Measurements from ENCODE around the gene PPFIA4.

Gene PPFIA4

DNA sequence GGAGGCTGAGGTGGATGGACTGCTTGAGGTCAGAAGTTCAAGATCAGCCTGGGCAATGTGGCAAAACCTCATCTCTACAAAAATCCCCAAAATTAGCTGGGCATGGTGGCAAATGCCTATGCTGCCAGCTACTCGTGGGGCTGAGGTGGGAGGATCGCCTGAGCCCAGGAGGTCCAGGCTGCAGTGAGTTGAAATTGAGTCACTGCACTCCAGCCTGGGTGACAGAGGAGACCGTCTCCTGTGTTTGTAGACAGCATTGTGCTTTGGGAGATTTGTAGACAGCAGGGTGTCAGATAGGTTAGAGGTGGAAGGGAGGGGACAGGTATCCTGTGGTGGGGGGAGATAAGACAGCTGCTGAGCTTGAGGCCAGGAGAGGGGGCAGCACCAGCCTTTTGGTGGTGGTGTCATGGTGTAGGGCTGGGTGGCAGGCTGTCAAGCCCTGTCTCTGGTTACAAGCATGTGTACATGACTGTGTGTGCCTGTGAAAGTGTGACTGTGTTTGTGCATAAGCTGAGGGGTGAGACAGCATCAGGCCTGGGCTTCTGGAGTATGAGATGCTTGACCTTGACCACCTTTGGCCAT is 15.2 kb downstream of the PPFIA4 start:
- DNase-seq: no peak

DNA sequence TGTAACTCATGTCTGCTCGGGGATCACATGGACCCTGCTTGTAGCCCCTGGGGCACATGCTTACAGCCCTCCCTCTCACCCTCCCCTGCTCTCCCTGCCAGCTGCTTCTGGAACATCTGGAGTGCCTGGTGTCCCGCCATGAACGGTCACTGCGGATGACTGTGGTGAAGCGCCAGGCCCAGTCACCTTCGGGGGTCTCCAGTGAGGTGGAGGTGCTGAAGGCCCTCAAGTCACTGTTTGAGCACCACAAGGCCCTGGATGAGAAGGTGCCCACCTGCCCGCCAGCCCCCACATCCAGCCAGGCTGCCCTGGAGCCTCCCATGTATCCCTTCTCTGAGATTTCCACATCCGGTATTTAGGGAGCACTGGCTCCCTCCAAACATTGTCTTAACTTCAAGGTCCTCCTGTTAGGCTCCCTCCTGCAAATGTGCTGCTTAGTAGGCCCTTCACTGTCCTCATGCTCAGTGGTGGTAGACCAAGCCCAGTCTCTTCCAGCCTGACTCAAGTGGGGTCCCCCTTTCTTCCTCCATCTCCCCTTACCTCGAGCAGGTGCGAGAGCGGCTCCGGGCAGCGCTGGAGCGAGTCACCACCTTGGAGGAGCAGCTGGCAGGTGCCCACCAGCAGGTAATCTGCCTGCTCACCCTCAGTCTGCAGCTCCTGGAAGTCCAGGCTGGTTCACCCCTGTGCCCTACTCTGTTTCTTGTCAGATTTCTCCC is 17.7 kb downstream of the PPFIA4 start:
- DNase-seq: no peak

DNA sequence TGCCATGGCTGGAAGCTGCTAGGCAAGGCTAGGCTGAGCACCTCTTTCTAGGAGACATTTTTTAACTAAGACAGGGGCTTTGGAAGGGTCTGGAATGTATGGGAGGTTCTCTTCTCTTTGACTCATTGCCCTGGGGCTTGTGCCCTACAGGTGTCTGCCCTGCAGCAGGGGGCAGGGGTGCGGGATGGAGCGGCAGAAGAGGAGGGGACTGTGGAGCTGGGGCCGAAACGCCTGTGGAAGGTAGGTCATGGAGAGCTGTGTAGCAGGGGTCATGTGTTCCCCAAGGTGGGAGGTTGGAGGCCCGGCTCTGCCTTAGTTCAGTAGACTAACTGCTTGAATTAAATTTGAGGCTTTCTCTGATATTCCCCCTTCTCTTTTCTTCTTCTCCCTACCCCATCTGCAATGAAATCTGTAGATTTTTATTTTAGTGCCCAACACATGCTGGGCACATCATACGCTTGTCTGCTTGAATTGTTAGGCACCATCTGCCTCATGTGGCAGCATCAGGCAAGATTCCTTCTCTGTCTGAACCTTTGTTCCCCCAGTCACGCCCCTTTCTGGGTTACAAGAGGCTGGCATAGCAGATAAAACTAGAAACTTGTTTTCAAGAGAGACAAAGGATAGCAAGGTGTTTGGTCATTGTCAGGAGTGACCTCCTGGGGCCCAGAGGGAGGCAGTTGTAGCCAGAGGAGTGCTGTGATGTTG is 18.4 kb downstream of the PPFIA4 start:
- no peak for DNase-seq

DNA sequence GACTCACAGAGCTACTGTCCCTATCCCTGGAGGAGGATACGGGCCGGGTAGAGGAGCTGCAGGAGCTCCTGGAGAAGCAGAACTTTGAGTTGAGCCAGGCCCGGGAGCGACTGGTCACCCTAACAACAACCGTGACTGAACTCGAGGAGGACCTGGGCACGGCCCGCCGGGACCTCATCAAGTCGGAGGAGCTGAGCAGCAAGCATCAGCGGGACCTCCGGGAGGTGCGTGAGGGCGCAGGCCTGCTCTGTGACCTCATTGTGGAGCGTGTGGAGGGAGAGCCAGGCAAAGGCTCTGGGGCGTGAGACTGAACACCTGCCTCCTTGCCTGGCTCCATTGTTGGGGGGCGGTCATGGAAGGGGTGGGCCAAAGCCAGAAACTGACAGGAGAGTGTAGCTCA is 19.0 kb downstream of the PPFIA4 start:
- DNase-seq: no peak

DNA sequence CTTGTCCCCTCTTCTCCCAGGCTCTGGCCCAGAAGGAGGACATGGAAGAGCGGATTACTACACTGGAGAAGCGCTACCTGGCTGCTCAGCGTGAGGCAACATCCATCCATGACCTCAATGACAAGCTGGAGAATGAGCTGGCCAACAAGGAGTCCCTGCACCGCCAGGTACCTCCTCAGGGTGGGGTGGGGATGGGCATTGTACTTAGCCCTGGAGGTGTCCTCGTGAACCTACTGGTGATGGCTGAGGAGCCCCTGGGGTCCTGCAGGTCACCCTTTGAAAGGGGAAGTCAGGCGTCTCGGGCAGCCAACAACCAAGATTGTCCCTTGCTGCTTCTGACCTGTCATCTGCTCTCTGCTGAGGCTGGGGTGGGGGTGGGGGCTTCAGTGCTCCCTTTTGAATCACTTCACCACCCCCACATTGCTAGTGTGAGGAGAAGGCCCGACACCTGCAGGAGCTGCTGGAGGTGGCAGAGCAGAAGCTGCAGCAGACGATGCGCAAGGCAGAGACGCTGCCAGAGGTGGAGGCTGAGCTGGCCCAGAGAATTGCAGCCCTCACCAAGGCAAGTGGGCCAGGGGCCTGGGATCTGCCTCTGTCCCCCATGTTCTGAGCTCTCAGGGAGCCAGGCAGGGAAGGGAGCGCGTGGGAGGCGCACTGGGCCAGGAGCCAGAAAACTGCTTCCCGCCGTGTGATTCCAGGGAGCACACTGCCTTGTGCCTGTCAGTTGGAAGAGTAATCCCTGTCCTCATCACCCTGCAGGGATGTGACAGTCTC is 19.7 kb downstream of the PPFIA4 start:
- no peak for DNase-seq

DNA sequence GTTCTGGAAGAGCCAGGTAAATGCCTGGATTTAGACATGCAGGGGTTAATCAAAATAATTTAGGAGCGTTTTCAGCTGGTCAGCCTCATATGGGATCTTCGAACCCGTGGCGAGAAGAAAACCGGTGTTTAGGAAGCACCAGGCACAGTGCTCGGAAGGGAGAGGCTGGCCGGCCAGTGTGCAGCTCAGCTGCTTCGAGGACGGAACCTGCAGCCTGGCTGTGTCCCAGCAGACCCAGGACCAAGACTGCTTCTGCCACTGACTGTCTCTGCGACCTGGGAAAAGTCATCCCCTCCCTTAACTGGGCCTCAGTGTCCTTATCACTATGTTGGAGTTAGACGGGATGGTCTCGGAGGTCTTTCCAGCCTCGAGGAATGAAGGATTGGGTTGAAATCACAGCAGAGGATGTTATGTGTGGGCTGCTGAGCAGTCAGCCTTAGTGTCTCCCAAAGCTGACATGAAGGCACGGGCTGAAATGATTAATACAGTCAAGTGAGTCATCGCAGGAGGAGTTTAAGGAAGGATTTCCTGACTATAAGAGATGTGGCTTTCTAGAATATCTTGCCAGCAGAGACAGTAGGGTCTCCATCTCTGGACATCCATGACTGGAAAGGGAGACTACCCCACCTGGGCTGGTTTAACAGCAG is 20.8 kb downstream of the PPFIA4 start:
- no peak for DNase-seq

DNA sequence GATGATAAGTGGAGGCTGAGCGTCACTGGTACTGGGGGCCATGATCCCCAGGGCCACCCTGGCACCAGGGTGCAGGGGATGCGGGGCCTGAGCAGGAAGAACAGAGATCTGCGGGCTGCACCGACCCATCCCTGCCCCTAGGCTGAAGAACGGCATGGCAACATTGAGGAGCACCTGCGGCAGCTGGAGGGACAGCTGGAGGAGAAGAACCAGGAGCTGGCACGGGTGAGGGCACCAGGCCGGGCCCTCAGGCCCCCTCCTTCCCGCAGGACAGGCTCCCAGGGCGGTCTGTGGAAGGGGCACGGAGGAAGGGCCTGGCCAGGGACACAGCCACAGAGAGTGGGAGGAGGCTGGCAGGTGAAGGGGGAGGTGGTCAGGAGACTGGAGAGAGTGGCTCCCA is 21.8 kb downstream of the PPFIA4 start:
- DNase-seq: no peak

DNA sequence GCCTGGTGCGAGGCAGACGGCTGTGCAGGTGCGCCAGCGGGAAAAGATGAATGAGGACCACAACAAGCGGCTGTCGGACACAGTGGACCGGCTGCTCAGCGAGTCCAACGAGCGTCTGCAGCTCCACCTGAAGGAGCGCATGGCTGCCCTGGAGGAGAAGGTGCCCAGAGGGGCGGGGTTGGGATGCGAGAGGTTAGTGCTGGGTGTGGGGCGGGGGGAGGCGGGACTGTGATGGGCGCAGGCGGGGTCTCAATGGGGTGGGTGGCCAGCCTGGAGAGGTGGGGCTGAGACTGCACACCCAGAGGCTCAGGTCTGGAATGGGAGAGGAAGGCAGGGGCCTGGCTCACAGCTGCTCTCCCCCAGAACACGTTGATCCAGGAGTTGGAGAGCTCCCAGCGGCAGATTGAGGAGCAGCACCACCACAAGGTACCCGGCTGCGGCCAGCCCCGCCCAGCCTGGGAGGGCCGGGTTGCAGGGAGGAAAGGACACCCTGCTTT is 22.3 kb downstream of the PPFIA4 start:
- no peak for DNase-seq

DNA sequence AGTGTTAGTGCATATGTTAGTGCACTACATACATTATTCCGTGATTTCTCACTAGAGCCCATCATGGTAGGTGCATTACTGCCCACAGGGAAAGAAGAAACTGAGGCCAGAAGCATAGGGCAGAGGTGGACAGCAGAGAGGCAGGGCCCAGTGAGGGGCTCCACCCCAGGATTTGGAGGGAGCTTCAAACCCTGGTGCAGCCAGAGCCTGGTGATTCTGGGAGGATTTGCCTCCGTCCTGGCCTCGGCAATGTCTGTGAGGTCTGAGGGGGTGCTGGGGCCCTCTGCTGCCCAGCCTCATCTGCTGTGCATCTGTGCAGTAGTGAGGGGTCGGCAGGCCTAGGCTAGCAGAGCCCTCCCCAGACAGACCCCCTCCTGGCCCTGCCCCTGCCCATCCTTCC is 22.8 kb downstream of the PPFIA4 start:
- no peak for DNase-seq

DNA sequence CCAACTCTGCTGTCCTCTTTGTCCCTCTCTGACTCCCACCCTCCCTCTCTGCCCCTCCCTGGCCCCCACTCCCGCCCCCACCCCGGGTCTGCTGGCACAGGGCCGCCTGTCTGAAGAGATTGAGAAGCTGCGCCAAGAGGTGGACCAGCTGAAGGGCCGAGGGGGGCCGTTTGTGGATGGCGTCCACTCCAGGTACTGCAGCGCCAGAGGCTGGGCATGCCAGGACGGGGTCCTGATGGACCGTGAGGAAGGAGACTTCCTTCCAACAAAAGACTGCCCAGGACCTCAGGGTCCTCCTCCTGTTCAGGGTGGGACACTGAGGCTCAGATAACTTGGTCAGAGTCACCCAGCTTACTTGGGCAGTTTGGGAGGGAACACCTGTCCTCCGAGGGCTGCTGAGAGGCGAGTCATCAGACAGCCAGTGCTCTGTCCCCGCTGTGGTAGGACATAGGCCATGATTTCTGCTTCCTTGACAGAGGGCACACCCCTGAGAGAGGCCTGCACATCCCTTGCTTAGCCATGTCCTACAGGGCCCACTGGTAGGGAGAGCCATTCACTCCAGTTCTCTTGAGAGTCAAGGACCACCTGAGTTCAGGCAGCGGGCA is 23.4 kb downstream of the PPFIA4 start:
- no peak for DNase-seq

DNA sequence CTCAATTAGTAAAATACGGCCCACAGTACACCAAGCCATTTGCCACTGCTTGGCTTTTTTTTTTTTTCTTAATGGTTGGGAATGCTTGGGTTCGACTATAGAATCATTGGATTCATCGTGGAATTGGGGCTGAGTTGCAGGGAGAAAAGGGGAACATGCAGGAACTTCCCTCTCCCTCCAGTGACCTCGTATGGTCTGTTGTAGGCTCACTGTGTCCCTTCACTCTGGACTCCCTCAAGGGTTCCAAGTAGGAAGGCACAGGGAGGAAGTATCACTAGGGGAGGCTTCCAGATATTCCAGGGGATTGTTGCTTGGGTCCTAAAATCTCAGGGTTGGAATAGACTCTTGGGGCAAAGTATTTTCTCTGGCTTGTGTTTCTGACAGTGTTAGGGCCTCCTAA is 24.5 kb downstream of the PPFIA4 start:
- DNase-seq: no peak

DNA sequence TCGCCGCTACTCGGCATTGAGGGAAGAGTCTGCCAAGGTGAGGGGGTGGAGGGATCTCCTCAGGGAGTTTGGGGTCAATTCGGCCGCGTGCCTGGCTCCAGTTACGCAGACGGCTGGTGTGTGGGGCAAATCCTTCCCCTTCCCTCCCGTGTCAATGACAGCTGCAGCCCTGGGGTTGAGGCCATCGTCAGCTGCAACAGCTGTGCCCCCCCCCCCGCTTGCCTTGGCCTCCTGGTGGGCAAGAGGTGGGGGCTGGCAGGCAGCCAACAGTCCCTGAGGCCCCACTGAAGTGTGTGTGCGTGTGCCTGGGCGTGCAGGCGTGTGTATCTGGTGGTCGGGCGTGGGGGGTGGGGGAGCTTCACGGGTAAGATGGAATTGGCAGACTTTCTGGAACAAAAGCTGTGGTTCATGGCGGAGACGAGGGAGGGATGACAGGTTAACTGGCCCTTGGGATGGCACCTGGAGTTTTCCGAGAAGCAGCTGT is 25.6 kb downstream of the PPFIA4 start:
- DNase-seq: no peak

DNA sequence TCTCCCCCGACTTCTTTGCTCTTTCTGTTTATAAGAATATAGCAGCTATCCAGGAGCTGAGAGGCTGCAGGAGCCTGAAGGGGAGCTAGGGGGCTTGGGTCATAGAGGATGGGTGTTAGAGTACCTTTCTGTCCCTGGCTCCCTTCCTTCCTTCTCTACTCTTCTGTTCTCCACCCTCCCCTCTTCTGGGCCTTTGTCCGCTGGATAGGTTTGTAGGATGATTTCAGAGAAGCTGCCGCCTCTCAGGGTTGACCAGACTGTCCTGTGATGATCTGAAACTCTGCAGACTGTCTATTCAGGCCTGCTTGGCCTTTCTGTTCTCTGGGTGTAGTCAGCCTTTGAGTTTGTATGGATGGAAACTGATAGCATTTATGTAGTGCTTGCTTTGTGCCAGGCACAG is 26.3 kb downstream of the PPFIA4 start:
- DNase-seq: no peak

DNA sequence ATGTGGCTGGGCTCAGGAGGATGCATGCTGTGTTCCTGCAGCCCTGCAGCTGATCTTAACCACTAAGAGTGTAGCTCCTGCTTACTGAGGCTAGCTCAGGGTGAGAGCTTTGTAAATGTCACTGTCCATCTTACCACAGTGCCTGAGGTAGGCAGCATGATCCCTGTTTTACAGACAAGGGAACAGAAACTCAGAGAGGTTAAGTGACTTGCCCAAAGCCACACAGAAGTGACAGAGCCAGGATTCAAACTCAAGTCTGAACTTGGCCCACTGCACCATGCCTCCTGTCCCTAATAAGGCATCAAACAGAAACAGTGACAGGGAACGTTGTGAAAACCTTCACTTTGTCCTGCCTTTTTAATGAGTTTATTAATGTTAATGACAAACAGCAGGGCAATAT is 27.9 kb downstream of the PPFIA4 start:
- DNase-seq: no peak

DNA sequence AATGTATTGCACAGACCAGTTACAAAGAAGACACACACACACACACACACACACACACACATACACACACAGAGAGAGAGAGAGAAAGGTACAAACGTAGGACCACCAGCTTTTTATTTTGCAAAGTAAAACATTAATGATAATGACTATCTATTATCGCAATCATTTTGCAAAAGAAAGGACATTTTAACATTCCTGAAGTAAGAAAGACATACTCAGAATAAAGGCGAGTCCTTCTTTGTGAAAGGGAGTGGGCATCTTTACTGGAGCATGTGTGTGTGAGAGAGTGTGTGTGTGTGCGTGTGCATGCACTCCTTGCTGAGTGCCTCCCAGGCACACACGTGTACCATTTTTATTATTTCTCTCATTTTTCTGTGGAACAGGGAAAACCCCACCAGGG is 28.4 kb downstream of the PPFIA4 start:
- DNase-seq: no peak

DNA sequence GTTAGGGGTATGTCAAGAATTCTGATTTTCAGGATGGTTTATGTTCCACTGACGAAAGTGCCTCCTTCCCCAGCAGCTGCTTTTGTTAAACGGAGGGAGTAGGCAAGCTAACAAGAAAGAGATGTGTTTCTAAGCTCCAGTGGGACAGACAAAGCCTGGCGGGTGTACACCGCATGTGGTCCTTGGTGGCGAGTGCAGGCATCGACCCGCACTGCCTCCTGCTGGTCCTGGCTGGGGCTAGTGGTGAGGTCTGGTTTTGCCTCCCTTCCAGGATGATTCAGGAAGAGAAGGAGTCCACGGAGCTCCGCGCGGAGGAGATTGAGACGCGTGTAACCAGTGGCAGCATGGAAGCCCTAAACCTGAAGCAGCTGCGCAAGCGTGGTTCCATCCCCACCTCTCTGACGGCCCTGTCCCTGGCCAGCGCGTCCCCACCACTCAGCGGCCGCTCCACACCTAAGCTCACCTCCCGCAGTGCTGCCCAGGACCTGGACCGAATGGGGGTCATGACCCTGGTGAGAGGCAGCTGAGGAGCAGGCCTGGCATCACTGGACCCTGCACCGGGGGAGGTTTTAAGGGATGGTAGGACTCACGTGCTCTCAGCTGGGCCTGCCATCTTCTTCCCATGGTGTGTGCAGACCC is 29.0 kb downstream of the PPFIA4 start:
- DNase-seq: no peak

DNA sequence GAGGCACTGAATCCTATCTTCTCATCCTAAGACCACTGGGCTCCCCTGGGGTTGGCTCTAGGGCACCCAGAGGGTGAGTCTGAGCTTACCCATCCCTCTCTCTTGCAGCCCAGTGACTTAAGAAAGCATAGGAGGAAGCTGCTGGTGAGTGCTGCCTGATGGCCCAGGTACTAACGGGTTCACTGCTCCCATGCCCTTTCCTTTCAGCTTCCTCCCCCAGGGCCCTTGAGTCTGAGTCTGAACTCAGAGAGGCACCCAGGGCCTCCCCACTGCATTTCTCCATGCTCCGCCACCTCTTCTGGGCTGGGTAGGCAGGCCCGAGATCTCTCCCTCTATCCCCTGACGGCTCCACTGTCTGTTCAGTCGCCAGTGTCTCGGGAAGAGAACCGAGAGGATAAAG is 29.7 kb downstream of the PPFIA4 start:
- no peak for DNase-seq

DNA sequence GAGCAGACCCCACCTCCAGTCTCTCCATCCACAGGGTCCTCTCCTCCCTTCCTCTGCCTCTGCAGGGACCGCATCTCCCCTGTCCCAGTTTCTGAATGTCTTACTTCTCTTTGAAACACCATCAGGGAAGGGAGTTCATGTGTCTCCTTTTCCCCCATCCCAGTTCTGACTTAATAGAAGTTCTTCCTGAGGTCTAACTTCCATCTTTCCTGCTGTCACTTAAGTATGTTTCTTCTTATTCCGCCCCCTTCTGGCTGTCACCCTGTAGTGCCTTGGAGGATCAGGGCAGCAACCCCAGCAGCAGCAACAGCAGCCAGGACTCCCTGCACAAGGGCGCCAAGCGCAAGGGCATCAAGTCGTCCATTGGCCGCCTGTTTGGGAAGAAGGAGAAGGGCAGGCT is 30.2 kb downstream of the PPFIA4 start:
- DNase-seq: no peak

DNA sequence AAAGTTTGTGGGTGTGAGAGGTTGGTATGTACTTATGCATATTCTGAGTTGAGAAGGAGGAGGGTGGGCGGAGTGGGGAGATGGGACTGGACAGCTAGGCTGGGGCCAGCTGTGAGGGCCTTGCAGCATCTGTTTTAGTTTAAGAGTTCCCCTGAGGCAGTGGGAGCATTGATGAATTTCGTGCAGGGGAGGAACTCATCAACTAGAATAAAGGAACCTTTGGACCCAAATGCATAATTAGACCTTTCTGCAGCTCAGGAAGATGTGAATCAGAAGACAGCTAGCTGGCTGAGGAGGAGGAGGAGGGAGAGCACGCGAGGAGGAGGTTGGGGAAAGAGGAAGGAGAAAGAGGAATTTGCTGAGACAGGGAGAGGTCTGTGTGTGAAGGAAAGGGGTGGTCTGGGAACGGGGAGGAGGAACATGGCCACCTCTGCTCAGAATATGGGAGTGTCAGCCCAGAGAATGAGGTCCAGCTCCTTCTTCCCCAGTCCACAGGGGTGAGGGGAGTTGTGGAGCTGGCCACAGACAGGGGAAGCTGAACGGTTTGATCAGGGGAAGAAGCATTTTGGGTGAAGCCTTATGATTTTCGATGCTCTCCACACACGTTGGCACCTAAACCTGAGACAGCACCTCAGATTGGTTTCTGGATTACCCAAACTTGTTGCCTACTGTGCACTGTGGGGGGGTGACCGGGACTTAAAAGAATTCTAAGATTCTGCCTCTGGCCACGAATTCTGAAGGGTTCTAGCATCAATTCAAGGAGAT is 31.8 kb downstream of the PPFIA4 start:
- DNase-seq: no peak

DNA sequence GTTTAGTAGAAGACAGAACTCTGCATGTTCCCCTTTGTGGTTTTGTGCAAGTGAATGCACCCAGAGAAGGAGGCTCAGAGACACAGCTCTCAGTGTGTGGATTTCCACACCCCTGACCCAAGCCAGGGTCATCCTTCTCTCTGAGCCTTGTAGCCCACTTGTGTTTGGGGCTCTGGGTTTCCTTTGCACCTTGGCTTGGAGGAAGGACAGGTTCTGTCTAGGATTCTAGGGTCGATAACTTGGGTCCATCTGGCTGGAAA is 32.3 kb downstream of the PPFIA4 start:
- DNase-seq: no peak

DNA sequence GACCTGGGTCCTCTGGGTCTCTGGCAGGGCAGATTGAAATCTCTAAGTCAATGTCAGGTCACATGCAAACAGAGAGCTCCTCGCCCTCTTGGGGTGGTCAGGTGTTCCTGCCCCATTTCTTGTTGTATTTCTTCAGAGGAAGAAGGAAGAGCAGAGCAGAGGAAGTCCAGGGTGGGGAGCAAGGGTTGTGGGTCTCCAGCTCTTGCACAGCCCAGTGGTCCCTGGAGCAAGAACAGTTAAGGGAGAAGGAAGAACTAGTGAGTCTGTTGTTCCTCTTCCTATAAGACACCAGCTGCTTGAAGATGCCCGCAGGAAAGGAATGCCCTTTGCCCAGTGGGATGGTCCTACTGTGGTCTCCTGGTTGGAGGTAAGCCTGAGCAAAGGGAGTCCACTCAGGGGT is 33.2 kb downstream of the PPFIA4 start:
- no peak for DNase-seq
